ENCODE results near the gene PCDHGA9.
"Not testable (repeated sequence)": the region's sequence is repeated elsewhere in the genome, so short reads cannot be mapped to it uniquely, and the experiment has no call there.

Gene PCDHGA9

DNA sequence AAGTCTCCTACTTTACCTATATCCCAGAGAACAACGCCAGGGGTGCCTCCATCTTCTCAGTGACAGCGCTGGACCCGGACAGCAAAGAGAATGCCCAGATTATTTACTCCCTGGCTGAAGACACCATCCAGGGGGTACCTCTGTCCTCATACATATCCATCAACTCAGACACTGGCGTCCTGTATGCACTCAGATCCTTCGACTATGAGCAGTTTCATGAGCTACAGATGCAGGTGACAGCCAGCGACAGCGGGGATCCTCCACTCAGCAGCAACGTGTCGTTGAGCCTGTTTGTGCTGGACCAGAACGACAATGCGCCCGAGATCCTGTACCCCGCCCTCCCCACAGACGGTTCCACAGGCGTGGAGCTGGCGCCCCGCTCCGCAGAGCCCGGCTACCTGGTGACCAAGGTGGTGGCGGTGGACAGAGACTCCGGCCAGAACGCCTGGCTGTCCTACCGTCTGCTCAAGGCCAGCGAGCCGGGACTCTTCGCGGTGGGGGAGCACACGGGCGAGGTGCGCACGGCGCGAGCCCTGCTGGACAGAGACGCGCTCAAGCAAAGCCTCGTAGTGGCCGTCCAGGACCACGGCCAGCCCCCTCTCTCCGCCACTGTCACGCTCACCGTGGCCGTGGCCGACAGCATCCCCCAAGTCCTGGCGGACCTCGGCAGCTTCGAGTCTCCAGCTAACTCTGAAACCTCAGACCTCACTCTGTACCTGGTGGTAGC lies 12.1 kb downstream of the PCDHGA9 start:
- DNase-seq, result not testable (repeated sequence)

DNA sequence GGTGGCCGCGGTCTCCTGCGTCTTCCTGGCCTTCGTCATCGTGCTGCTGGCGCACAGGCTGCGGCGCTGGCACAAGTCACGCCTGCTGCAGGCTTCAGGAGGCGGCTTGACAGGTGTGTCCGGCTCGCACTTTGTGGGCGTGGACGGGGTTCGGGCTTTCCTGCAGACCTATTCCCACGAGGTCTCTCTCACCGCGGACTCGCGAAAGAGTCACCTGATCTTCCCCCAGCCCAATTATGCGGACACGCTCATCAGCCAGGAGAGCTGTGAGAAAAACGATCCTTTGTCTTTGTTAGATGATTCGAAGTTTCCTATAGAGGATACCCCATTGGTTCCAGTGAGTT lies 12.7 kb downstream of the PCDHGA9 start:
- DNase-seq, result not testable (repeated sequence)

DNA sequence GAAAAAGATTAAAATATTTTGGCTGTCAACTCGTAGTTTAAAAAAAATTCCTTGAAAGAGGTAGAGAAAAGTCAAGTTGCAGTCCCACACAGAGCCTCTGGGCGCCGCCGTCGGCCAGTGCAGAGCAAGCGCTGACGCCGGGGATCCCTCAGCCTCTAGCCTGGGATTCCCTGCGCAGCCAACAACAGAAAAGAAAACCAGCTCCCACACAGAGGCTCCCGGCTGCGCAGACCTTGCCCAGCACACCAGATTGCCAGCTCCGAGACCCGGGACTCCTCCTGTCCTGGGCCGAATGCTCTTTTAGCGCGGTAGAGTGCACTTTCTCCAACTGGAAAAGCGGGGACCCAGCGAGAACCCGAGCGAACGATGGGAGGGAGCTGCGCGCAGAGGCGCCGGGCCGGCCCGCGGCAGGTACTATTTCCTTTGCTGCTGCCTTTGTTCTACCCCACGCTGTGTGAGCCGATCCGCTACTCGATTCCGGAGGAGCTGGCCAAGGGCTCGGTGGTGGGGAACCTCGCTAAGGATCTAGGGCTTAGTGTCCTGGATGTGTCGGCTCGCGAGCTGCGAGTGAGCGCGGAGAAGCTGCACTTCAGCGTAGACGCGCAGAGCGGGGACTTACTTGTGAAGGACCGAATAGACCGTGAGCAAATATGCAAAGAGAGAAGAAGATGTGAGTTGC lies 15.1 kb downstream of the PCDHGA9 start, which contains the start of gene PCDHGB7:
TSS of gene PCDHGB7 (plus strand) at position 184 of the 679 bp plus-strand sequence. CDS start at position 367, 183 bp downstream.
- peak; percentile 84 for DNase-seq

DNA sequence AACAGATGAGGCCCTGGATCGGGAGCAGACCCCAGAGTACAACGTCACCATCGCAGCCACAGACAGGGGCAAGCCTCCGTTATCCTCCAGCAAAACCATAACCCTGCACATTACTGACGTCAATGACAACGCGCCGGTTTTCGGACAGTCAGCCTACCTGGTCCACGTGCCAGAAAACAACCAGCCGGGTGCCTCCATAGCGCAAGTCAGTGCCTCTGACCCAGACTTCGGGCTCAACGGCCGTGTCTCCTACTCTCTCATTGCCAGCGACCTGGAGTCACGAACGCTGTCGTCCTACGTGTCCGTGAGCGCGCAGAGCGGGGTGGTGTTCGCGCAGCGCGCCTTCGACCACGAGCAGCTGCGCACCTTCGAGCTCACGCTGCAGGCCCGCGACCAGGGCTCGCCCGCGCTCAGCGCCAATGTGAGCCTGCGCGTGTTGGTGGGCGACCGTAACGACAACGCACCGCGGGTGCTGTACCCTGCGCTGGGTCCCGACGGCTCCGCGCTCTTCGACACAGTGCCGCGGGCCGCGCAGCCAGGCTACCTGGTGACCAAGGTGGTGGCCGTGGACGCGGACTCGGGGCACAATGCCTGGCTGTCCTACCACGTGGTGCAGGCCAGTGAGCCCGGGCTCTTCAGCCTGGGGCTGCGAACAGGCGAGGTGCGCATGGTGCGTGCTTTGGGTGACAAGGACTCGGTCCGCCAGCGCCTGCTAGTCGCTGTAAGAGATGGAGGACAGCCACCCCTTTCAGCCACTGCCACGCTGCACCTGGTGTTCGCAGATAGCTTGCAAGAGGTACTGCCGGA lies 16.7 kb downstream of the PCDHGA9 start:
- DNase-seq, result no peak

DNA sequence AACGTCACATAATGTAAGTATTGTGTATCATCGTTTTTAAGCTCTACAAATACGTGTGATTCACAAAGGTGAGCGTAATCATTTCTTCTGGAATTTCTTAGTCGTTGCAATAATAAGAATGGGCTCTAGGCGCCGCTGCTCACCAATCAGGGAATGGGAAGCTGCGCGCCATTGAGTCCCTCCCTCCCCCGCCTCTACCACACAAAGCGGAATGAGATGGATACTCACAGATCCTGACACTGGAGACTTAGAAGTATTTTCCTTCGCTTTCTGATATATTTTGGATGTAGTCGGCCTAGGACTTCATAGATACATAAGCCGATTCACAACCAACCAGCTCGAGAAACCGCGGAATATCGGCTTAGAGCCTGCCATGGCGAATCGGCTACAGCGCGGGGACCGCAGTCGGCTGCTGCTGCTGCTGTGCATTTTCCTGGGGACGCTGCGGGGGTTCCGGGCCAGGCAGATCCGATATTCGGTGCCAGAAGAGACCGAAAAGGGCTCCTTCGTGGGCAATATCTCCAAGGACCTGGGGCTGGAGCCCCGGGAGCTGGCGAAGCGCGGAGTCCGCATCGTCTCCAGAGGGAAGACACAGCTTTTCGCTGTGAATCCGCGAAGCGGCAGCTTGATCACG lies 18.4 kb downstream of the PCDHGA9 start, which contains the start of gene PCDHGA11:
TSS of gene PCDHGA11 (plus strand) at position 197 of the 634 bp plus-strand sequence. CDS start at position 374, 177 bp downstream.
- peak; percentile 71 for DNase-seq

DNA sequence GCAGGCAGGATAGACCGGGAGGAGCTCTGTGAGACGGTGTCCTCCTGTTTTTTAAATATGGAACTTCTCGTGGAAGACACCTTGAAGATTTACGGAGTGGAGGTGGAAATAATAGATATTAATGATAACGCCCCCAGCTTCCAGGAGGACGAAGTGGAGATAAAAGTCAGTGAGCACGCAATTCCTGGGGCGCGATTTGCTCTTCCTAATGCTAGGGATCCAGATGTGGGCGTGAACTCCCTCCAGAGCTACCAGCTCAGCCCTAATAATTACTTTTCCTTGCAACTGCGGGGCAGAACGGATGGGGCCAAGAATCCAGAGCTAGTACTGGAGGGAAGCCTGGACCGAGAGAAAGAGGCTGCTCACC lies 18.9 kb downstream of the PCDHGA9 start:
- no peak for DNase-seq

DNA sequence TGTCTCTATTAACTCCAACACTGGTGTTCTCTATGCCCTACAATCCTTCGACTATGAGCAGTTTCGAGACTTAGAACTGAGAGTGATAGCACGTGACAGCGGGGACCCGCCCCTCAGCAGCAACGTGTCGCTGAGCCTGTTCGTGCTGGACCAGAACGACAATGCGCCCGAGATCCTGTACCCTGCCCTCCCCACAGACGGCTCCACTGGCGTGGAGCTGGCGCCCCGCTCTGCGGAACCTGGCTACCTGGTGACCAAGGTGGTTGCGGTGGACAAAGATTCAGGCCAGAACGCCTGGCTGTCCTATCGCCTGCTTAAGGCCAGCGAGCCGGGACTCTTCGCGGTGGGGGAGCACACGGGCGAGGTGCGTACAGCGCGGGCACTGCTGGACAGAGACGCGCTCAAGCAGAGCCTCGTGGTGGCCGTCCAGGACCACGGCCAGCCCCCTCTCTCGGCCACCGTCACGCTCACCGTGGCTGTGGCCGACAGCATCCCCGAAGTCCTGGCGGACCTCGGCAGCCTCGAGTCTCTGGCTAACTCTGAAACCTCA lies 20.2 kb downstream of the PCDHGA9 start:
- DNase-seq, result no peak

DNA sequence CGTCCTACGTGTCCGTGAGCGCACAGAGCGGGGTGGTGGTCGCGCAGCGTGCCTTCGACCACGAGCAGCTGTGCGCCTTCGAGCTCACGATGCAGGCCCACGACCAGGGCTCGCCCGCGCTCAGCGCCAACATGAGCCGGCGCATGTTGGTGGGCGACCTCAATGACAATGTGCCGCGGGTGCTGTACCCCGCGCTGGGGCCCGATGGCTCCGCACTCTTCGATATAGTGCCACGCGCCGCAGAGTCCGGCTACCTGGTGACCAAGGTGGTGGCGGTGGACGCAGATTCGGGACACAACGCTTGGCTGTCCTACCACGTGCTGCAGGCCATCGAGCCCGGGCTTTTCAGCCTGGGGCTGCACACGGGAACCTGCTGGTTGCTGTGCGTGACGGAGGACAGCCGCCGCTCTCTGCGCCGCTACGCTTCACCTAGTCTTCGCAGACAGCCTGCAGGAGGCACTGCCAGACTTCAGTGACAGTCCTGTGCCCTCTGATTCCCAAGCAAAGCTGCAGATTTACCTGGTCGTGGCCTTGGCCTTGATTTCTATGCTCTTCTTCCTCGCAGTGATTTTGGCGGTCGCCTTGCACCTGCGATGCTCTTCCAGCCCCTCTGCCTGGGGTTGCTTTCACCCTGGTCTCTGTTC lies 25.3 kb downstream of the PCDHGA9 start:
- DNase-seq, result no peak

DNA sequence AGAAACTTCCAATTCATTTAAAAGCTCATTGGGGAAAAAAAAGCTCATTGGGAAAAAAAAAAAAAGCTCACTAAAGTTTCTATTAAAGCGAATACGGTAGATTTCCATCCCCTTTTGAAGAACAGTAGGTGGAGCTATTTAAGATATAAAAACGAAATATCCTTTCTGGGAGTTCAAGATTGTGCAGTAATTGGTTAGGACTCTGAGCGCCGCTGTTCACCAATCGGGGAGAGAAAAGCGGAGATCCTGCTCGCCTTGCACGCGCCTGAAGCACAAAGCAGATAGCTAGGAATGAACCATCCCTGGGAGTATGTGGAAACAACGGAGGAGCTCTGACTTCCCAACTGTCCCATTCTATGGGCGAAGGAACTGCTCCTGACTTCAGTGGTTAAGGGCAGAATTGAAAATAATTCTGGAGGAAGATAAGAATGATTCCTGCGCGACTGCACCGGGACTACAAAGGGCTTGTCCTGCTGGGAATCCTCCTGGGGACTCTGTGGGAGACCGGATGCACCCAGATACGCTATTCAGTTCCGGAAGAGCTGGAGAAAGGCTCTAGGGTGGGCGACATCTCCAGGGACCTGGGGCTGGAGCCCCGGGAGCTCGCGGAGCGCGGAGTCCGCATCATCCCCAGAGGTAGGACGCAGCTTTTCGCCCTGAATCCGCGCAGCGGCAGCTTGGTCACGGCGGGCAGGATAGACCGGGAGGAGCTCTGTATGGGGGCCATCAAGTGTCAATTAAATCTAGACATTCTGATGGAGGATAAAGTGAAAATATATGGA lies 27.9 kb downstream of the PCDHGA9 start, which contains the start of gene PCDHGA12:
TSS of gene PCDHGA12 (plus strand) at position 176 of the 782 bp plus-strand sequence. CDS start at position 429, 253 bp downstream.
- peak; percentile 91 for DNase-seq

DNA sequence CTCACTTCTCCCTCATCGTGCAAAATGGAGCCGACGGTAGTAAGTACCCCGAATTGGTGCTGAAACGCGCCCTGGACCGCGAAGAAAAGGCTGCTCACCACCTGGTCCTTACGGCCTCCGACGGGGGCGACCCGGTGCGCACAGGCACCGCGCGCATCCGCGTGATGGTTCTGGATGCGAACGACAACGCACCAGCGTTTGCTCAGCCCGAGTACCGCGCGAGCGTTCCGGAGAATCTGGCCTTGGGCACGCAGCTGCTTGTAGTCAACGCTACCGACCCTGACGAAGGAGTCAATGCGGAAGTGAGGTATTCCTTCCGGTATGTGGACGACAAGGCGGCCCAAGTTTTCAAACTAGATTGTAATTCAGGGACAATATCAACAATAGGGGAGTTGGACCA lies 28.7 kb downstream of the PCDHGA9 start:
- peak; percentile 32 for DNase-seq

DNA sequence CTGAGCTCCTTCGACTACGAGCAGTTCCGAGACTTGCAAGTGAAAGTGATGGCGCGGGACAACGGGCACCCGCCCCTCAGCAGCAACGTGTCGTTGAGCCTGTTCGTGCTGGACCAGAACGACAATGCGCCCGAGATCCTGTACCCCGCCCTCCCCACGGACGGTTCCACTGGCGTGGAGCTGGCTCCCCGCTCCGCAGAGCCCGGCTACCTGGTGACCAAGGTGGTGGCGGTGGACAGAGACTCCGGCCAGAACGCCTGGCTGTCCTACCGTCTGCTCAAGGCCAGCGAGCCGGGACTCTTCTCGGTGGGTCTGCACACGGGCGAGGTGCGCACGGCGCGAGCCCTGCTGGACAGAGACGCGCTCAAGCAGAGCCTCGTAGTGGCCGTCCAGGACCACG lies 29.7 kb downstream of the PCDHGA9 start:
- DNase-seq, result not testable (repeated sequence)

DNA sequence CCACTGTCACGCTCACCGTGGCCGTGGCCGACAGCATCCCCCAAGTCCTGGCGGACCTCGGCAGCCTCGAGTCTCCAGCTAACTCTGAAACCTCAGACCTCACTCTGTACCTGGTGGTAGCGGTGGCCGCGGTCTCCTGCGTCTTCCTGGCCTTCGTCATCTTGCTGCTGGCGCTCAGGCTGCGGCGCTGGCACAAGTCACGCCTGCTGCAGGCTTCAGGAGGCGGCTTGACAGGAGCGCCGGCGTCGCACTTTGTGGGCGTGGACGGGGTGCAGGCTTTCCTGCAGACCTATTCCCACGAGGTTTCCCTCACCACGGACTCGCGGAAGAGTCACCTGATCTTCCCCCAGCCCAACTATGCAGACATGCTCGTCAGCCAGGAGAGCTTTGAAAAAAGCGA lies 30.1 kb downstream of the PCDHGA9 start:
- DNase-seq, result not testable (repeated sequence)

DNA sequence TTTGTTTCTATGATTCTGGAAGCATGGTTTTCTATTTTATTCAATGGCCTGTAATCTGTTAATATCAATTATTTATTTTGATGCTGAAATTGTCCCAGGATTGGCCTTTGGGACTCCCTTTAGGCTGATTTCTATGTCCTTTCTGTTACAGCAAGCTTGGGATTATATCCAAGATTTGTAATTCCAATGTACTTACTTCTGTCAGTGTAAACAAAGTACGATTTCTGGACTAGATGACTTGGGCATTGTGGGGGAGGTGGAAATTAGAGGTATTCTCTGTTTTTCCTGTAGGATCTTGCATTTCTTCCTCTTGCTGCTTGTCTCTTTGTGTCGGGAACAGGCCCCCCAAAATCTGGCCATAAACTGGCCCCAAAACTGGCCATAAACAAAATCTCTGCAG lies 31.4 kb downstream of the PCDHGA9 start:
- peak; percentile 27 for DNase-seq

DNA sequence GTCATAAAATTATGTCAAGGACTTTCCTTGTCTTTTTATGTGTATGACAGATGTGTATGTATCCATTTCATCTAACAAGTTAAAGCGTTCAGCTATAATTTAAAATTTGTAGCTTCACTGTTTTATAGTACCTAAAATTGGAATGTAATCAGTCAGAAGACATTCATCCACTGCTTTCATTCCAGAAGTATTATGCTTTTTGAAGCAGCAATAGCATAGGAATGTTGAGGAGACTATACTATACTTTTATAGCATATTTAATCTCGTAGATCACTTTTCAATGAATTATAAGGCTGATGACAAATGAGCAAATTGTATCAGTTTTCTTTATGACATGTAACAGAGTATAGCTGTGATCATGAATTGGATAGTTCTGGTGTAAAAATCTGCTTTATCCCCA lies 34.6 kb downstream of the PCDHGA9 start:
- peak; percentile 56 for DNase-seq

DNA sequence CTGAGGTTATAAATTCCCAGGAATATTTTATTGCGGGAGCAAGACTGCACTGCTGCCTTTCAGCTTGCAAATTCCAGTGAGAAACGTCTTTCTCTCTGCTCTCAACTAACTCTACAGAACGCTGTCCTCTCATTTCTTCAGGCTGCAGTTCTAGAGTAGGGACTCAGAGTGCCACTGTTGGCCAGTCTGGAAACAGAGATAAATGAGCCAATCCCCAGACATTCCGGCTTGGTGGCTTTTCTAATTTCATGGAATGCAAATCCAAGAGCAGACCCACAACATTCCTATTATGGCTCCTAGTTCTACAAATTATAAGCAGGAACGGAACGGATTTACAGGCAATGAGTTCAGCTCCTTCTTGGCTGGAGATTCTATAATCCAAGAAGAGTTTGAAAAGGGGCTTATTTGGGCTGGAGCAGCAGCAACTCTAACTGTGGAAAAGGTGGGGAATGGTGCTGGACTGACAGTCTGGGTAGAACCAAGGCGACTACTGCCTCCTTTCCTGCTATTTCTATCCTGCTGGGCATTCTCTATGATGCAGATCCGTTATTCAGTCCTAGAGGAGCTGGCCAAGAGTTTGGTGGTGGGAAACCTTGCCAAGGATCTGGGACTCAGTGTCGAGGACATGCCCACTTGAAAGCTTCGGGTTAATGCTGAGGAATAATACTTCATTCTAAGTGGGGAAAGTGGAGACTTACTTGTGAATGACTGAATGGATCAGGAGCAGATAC lies 37.0 kb downstream of the PCDHGA9 start:
- peak; percentile 69 for DNase-seq

DNA sequence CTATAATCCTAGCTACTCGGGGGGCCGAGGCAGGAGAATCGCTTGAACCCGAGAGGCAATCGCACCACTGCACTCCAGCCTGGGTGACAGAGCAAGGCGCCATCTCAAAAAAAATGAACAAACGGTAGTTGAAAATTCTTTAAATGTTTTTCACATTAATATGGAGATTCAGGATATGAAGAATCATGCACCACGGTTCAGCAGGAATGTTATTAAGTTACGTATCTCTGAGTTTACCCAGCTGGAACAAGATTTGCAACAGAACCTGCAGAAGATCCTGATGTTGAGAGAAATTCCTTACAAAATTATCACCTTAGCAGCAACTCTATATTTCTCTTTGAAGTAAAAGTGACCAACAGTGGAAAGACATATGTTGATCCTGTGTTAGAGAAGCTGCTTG lies 37.8 kb downstream of the PCDHGA9 start:
- no peak for DNase-seq

DNA sequence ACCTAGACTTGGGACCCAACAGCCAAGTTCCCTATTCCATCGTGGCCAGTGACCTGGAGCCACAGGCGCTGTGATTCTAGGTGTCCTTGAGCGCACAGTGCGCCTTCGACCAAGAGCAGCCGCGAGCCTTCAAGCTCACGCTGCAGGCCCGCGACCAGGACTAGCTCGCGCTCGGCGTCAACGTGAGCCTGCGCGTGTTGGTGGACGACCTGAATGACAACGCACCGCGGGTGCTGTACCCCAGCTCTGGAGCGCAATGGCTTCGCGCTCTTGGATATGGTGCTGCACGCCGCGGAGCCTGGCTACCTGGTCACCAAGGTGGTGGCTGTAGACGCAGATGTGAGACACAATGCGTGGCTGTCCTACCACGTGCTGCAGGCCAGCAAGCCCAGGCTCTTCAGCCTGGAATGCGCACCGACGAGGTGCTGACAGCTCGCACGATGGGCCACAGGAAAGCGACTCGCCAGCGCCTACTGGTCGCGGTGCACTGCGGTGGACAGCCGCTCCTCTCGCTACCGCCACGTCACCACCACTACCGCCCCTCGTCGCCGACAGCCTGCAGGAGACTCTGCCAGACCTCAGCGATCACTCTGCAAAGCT lies 39.1 kb downstream of the PCDHGA9 start:
- no peak for DNase-seq

Data from fibroblast of skin of scalp (primary cell).